ENCODE results near the gene CORO2B.

The CORO2B gene

DNA sequence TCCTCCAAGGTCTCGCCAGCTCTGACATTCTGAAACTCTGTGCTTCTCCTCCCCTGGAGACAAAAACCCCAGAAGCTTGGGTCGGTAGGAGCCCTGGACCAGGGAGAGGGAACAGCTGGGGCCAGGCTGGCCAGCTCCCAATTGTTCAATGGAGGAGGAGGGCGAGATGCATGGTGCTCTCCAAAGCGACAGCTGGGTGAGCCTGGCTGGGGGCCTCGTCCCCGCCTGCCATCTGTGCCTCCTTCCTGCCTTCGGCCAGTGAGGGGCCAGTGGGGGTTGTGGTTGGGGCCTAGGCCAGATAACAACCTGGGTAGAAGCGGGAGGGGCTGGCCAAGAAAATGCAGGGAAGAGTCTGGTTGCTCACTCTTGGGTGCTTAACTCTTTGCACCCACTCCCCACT is 79.4 kb downstream of the CORO2B start:
- H3K27ac ChIP-seq = no peak overlapping the region
- no peaks in the 10 kb centered on the region for H3K9me3 ChIP-seq (ENCODE audit: low read depth, low read length)
- no peak overlapping the region for H3K4me3 ChIP-seq
- H3K36me3 ChIP-seq (ENCODE audit: insufficient read depth, low read length) = no peaks in the 10 kb centered on the region
- H3K9ac ChIP-seq (ENCODE audit: insufficient read length) = no peak overlapping the region
- no peak for DNase-seq (ENCODE audit: low read depth, low spot score)
- TF ChIP-seq EZH2 (IDR thresholded peaks at IDR 0.05) = no peak
- no peak for TF ChIP-seq POLR2AphosphoS5 (IDR thresholded peaks at IDR 0.05; ENCODE audit: borderline replicate concordance, low read depth, low read length)
- TF ChIP-seq FOXP2 (optimal IDR thresholded peaks at IDR 0.05; ENCODE audit: control extremely low read depth, extremely low read length, insufficient read depth) = no peak

DNA sequence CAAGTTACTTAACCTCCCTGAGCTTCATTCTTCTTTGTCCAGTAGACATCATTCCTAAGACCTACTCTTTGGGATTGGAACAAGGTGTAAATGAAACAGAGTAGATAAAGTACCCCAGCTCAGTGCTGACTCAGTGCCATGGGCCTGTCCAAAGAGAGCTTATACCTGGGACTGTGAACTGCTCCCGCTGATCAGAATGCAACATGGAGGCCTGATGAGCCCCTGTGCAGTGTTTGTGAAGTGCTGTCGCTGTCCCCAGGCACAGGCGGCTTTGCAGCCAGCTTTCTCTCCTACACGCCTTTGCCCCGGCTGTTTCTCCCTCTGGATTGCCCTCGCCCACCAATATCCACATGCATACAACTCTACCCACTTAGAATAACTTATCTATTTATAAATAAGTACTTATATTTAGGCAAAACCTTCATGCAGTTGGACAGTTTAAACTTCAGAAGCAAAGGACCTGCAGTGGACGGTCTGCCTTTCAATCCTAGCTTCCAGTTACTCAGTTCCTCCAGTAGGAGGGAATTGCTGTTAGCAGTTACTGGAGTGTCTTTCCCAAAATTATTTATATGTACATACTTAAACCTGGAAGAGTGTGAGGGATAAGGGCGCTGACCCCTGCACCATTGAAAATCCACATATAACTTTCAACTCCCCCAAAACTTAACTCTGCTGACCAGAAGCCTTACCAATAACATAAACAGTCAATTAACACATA is 80.0 kb downstream of the CORO2B start:
- no peak for TF ChIP-seq POLR2AphosphoS5 (IDR thresholded peaks at IDR 0.05; ENCODE audit: borderline replicate concordance, low read depth, low read length)
- TF ChIP-seq EZH2 (IDR thresholded peaks at IDR 0.05) = no peak
- TF ChIP-seq FOXP2 (optimal IDR thresholded peaks at IDR 0.05; ENCODE audit: control extremely low read depth, extremely low read length, insufficient read depth) = no peak
- DNase-seq (ENCODE audit: low read depth, low spot score) = no peak
- no peak overlapping the region for H3K27ac ChIP-seq
- H3K9ac ChIP-seq (ENCODE audit: insufficient read length) = no peak overlapping the region
- no peaks in the 10 kb centered on the region for H3K36me3 ChIP-seq (ENCODE audit: insufficient read depth, low read length)
- H3K9me3 ChIP-seq (ENCODE audit: low read depth, low read length) = no peaks in the 10 kb centered on the region
- no peak overlapping the region for H3K4me3 ChIP-seq

DNA sequence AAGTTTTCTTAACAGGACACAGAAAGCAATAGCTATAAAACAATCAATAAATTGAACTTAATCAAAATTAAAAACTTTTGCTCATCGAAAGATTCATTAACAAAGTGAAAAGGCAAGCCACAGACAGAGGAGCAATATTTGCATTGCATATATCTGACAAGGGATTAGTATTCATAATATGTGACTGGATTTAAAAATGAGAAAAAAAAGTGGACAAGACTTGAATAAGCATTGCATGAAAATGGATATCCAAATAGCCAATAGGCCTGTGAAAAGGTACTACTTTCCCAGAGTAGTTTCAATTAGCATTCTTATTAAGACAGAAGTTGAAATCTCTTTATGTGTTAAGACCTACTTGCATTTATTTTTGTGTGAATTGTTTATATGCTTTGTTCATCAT is 84.7 kb downstream of the CORO2B start:
- no peak overlapping the region for H3K27ac ChIP-seq
- TF ChIP-seq EZH2 (IDR thresholded peaks at IDR 0.05) (no peak), POLR2AphosphoS5 (IDR thresholded peaks at IDR 0.05; ENCODE audit: borderline replicate concordance, low read depth, low read length) (no peak), FOXP2 (optimal IDR thresholded peaks at IDR 0.05; ENCODE audit: control extremely low read depth, extremely low read length, insufficient read depth) (no peak)
- H3K36me3 ChIP-seq (ENCODE audit: insufficient read depth, low read length) = no peaks in the 10 kb centered on the region
- H3K9ac ChIP-seq (ENCODE audit: insufficient read length) = no peak overlapping the region
- no peaks in the 10 kb centered on the region for H3K9me3 ChIP-seq (ENCODE audit: low read depth, low read length)
- no peak for DNase-seq (ENCODE audit: low read depth, low spot score)
- H3K4me3 ChIP-seq = no peak overlapping the region

DNA sequence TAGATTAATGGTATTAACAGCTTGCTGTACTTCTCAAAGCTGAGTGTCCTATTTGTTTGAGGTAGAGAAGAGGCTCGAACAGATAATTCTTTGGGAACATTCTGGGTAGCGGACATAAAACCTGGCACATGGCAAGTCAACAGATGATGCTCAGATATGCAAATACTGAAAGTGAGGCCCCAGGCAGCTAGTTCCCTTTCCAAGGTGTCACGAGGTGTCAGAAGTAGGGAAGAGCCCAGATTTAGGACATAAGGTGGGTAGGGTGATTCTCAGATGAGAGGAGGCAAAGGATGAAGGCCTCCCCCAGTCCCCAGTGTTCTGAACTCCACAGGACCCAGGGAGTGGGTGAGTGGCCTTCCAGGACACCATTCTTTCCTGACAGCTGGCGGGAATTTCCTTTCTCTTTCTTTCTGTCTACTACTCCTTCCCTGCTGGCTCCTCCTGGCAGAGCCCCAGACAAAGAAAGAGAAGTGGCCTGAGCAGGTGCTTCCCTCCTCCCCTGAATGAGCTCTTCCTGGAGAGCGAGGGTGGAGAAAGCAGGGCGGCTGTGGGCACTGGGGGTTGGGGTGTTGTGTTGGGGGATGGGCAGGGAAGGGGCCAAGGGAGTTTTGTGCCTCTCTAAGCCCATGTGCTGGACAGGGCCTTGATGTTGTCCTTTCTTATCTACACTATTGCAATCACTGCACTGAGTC is 87.5 kb downstream of the CORO2B start:
- H3K27ac ChIP-seq = no peak overlapping the region
- DNase-seq (ENCODE audit: low read depth, low spot score) = no peak
- H3K4me3 ChIP-seq = no peak overlapping the region
- no peaks in the 10 kb centered on the region for H3K9me3 ChIP-seq (ENCODE audit: low read depth, low read length)
- H3K9ac ChIP-seq (ENCODE audit: insufficient read length) = no peak overlapping the region
- H3K36me3 ChIP-seq (ENCODE audit: insufficient read depth, low read length) = no peaks in the 10 kb centered on the region
- TF ChIP-seq FOXP2 (optimal IDR thresholded peaks at IDR 0.05; ENCODE audit: control extremely low read depth, extremely low read length, insufficient read depth) = no peak
- TF ChIP-seq EZH2 (IDR thresholded peaks at IDR 0.05) = no peak
- TF ChIP-seq POLR2AphosphoS5 (IDR thresholded peaks at IDR 0.05; ENCODE audit: borderline replicate concordance, low read depth, low read length) = no peak

DNA sequence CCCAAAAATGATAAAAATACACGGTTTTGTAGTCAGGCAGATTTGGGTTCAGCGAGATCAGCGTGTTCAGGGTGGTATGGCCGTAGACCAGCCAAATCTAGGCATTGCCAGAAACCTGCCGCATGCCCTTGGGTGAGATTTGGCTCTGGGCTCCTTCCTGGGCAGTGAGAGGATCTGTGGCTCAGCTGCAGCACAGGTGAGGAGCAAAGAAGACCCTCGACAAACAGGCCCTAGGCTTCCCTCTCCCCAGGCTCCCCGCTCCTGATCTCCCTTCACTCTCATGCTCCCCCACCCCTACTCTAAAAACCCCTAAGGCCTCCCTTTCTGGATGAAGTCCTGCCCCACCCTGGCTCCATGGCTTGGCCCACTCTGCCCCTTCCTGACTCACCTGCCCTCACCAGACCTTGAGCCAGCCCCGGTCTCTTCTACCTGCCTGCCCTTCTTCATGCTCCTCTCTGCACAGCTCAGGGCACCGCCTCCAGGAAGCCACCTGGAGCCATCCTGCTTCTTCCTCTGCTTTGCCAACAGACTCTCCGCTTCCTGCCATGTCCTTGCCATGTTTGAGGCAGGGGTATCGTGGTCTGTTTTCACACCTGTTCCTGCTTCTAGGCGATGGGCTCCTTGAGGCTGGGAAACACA is 88.1 kb downstream of the CORO2B start:
- no peak overlapping the region for H3K9ac ChIP-seq (ENCODE audit: insufficient read length)
- H3K27ac ChIP-seq = no peak overlapping the region
- H3K4me3 ChIP-seq = no peak overlapping the region
- no peaks in the 10 kb centered on the region for H3K36me3 ChIP-seq (ENCODE audit: insufficient read depth, low read length)
- TF ChIP-seq FOXP2 (optimal IDR thresholded peaks at IDR 0.05; ENCODE audit: control extremely low read depth, extremely low read length, insufficient read depth) = no peak
- no peak for TF ChIP-seq POLR2AphosphoS5 (IDR thresholded peaks at IDR 0.05; ENCODE audit: borderline replicate concordance, low read depth, low read length)
- TF ChIP-seq EZH2 (IDR thresholded peaks at IDR 0.05) = no peak
- no peaks in the 10 kb centered on the region for H3K9me3 ChIP-seq (ENCODE audit: low read depth, low read length)
- no peak for DNase-seq (ENCODE audit: low read depth, low spot score)

DNA sequence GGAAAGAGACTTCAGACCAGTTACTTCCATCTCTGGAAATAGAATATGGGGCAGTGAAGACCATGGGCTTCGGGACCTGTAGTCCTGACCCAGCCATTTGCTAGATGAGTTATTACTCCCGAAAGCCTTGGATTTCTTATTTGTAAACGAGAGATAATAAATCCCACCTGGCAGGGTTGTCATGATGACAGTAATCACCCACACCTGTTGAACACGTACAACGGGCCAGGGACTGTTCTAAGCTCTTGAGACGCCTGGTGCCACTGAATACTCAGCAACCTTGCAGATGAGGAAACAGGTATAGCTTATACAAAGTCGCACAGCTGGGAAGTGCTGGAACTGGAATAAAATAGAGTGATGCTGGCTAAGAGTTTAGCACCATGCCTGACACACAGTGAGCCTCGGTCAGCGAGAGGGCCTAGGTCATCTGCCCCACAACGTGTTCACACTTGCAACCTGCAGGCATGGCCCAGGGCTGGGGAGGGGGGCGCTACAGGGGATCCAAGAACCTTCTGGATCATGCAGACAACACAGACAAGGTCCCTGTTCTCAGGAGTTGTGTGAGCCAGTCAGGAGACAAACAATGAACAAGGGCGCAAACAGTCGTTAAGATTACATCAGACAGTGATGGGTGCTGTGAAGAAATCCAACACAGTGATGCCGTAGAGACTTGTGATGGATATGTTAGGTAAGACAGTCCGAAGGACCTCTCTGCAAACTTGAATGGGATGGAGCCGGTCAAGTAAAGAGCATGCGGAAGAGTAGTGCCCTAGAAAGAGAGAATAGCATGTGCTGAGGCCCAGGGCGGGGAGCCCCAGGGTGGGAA is 89.2 kb downstream of the CORO2B start:
- no peak for DNase-seq (ENCODE audit: low read depth, low spot score)

DNA sequence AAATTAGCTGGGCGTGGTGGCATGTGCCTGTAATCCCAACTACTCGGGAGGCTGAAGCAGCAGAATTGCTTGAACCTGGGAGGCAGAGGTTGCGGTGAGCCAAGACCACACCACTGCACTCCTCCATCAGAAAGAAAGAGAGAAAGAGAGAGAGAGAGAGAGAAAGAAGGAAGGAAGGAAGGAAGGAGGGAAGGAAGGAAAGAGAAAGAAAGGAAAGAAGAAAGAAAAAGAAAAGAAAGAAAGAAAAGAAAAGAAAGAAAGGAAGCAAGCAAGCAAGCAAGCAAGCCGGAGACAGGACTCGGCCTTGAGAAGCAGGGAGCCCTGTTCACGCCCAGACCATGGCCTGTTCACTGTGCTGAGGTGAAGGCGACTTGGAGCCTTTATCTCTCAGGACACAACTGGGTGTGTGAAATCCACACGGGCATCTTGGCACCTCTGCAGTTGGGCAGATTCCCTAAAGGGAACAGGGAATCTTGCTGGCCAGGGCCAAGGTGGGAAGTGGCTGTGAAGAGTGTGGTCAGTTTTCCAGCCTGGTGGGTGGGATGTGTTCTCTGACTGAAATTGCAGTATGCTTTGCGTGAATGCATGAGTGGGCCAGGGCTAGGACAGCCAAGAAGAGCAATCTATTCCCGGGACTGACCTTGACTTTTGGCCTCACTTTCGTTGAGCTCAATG is 90.3 kb downstream of the CORO2B start:
- Histone ChIP-seq H3K4me3 (no peak overlapping the region), H3K9me3 (ENCODE audit: low read depth, low read length) (no peaks in the 10 kb centered on the region), H3K36me3 (ENCODE audit: insufficient read depth, low read length) (no peaks in the 10 kb centered on the region), H3K9ac (ENCODE audit: insufficient read length) (no peak overlapping the region), H3K27ac (no peak overlapping the region)
- TF ChIP-seq POLR2AphosphoS5 (IDR thresholded peaks at IDR 0.05; ENCODE audit: borderline replicate concordance, low read depth, low read length) (no peak), FOXP2 (optimal IDR thresholded peaks at IDR 0.05; ENCODE audit: control extremely low read depth, extremely low read length, insufficient read depth) (no peak), EZH2 (IDR thresholded peaks at IDR 0.05) (no peak)
- DNase-seq (ENCODE audit: low read depth, low spot score) = no peak

More for the DNA sequence above, 89.2 kb downstream of the CORO2B start:
- no peaks in the 10 kb centered on the region for H3K9me3 ChIP-seq (ENCODE audit: low read depth, low read length)
- TF ChIP-seq POLR2AphosphoS5 (IDR thresholded peaks at IDR 0.05; ENCODE audit: borderline replicate concordance, low read depth, low read length) (no peak), EZH2 (IDR thresholded peaks at IDR 0.05) (no peak), FOXP2 (optimal IDR thresholded peaks at IDR 0.05; ENCODE audit: control extremely low read depth, extremely low read length, insufficient read depth) (no peak)
- H3K36me3 ChIP-seq (ENCODE audit: insufficient read depth, low read length) = no peaks in the 10 kb centered on the region
- no peak overlapping the region for H3K4me3 ChIP-seq
- no peak overlapping the region for H3K9ac ChIP-seq (ENCODE audit: insufficient read length)
- H3K27ac ChIP-seq = no peak overlapping the region

Data from SK-N-MC (cell line).